Measurements from ENCODE around the gene HSPA12B. TPM values are rescaled to one million over a fixed set of nuclear protein-coding genes. Genes with fewer than 3 reads are reported as not detected.

Gene HSPA12B
- total and polyA plus RNA-seq, 2 experiments from 2014 or later: 2.5 to 3.4 TPM

DNA sequence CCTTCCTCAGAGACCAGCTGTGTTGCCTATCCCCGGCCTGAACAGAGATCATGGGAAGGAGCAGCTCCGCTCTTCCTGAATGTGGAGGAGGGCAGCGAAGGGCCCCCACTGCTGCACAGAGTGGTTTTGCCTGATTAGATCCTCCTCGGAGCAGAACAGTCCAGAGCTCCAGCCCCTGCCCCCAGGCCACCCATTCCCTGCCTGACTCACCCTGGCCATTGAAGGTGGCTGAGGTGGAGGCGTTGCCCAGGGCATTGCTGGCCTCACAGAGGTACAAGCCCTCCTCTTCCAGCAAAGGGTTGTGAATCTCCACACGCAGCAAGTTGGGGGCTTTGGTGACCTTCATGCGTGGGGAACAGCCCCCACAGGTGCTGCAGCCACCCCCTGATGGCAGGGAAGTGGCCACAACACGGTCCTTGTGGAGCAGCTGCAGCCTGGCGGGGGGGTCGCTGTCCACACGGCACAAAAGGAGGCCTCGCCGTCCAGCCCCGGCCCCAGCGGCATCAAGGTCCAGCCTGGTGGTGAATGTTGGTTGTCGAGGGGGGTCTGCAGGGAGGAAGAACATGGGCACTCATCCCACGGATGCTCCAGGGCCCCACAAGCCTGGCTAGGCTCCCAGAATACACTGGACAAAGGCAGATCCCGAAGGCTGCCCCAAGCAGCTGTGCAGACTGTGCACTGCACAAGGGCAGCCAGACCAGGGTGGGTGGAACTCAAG, 34.7 kb upstream of the HSPA12B start:
- Histone ChIP-seq H3K27me3 (no peaks in the 10 kb centered on the region), H3K9me3 (ENCODE audit: low read depth) (no peaks in the 10 kb centered on the region)
- WGBS (ENCODE audit: low lambda C conversion rate, missing lambda C conversion rate): 74% methylated on average over 18 of the region's 18 CpGs

DNA sequence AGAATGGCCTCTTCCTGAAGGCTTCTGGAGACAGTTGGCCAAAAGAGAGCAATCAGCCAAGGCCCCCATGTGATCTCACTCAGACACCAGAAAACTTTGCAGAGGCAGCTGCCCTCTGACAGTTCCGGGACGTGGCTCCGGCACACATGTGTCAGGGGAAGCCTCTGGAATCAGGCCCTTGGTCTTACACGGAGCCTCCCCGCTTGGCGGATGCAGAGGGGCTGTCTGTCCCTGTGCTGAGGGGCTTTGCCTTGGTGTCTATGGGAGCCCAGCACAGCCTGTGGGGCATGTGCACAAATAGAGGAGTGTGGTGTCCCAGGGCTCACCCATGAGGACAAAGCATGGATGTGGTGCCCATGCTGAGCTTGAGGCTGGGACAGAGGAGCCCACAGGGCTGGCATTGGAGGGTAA, 33.9 kb upstream of the HSPA12B start:
- H3K36me3 ChIP-seq (replicated peaks; ENCODE audit: insufficient read depth, low read depth): no peaks in the 10 kb centered on the region
- no peaks in the 10 kb centered on the region for H3K9me2 ChIP-seq (replicated peaks; ENCODE audit: insufficient read depth)
- DNase-seq (ENCODE audit: low spot score): no peak
- no peak for TF ChIP-seq EZH2 (IDR thresholded peaks at IDR 0.05; ENCODE audit: borderline replicate concordance)
- TF ChIP-seq EZH2phosphoT487 (IDR thresholded peaks at IDR 0.05; ENCODE audit: low read depth, severe bottlenecking, unreplicated experiment): no peak
- TF ChIP-seq, protein P1, sequence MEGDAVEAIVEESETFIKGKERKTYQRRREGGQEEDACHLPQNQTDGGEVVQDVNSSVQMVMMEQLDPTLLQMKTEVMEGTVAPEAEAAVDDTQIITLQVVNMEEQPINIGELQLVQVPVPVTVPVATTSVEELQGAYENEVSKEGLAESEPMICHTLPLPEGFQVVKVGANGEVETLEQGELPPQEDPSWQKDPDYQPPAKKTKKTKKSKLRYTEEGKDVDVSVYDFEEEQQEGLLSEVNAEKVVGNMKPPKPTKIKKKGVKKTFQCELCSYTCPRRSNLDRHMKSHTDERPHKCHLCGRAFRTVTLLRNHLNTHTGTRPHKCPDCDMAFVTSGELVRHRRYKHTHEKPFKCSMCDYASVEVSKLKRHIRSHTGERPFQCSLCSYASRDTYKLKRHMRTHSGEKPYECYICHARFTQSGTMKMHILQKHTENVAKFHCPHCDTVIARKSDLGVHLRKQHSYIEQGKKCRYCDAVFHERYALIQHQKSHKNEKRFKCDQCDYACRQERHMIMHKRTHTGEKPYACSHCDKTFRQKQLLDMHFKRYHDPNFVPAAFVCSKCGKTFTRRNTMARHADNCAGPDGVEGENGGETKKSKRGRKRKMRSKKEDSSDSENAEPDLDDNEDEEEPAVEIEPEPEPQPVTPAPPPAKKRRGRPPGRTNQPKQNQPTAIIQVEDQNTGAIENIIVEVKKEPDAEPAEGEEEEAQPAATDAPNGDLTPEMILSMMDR (IDR thresholded peaks at IDR 0.05; ENCODE audit: poor library complexity): no peak
- no peaks in the 10 kb centered on the region for H3K4me1 ChIP-seq (ENCODE audit: insufficient read depth)
- H3K27ac ChIP-seq: no peak overlapping the region
- H3K4me3 ChIP-seq: no peak overlapping the region
- no peak overlapping the region for H2AFZ ChIP-seq
- no peaks in the 10 kb centered on the region for H3K9me3 ChIP-seq (ENCODE audit: low read depth)
- H3K79me2 ChIP-seq: no peaks in the 10 kb centered on the region
- no peaks in the 10 kb centered on the region for H3K27me3 ChIP-seq
- 82% methylated on average over 6 of the region's 6 CpGs for WGBS (ENCODE audit: low lambda C conversion rate, missing lambda C conversion rate)
- H4K20me1 ChIP-seq (ENCODE audit: insufficient read depth, poor library complexity, severe bottlenecking): no peaks in the 10 kb centered on the region
- no peak overlapping the region for H3K4me2 ChIP-seq

More for the DNA sequence above, 34.7 kb upstream of the HSPA12B start:
- no peak for DNase-seq (ENCODE audit: low spot score)
- H2AFZ ChIP-seq: no peak overlapping the region
- no peaks in the 10 kb centered on the region for H4K20me1 ChIP-seq (ENCODE audit: insufficient read depth, poor library complexity, severe bottlenecking)
- H3K36me3 ChIP-seq (replicated peaks; ENCODE audit: insufficient read depth, low read depth): no peaks in the 10 kb centered on the region
- no peaks in the 10 kb centered on the region for H3K9me2 ChIP-seq (replicated peaks; ENCODE audit: insufficient read depth)
- H3K4me1 ChIP-seq (ENCODE audit: insufficient read depth): no peaks in the 10 kb centered on the region
- TF ChIP-seq, protein P1 (IDR thresholded peaks at IDR 0.05; ENCODE audit: poor library complexity): no peak
- TF ChIP-seq EZH2phosphoT487 (IDR thresholded peaks at IDR 0.05; ENCODE audit: low read depth, severe bottlenecking, unreplicated experiment): no peak
- TF ChIP-seq EZH2 (IDR thresholded peaks at IDR 0.05; ENCODE audit: borderline replicate concordance): no peak
- no peak overlapping the region for H3K4me2 ChIP-seq
- no peak overlapping the region for H3K27ac ChIP-seq
- H3K4me3 ChIP-seq: no peak overlapping the region
- H3K79me2 ChIP-seq: no peaks in the 10 kb centered on the region

DNA sequence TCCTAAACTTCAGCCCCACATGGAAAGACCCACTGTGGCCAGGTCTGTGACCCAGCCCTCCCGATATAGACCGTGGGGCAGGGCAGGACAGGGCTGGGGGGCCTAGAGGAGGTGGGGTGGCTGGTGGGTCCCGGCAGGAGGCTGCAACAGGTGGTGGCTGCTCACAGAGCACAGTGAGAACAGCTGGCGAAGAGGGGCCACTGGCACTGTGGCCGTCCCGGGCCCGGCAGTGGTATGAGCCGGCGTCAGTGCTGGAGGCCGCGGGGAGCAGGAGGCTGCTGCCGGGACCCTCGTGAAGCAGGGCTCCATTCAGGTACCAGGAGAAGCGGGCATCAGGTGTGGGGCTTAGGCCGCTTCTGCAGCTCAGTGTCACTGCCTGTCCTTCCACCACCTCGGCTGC, 33.4 kb upstream of the HSPA12B start:
- Histone ChIP-seq H3K4me1 (ENCODE audit: insufficient read depth) (no peaks in the 10 kb centered on the region), H3K79me2 (no peaks in the 10 kb centered on the region), H3K27ac (no peak overlapping the region), H2AFZ (no peak overlapping the region), H3K36me3 (replicated peaks; ENCODE audit: insufficient read depth, low read depth) (no peaks in the 10 kb centered on the region), H3K9me3 (ENCODE audit: low read depth) (no peaks in the 10 kb centered on the region), H3K9me2 (replicated peaks; ENCODE audit: insufficient read depth) (no peaks in the 10 kb centered on the region), H3K4me3 (no peak overlapping the region), H4K20me1 (ENCODE audit: insufficient read depth, poor library complexity, severe bottlenecking) (no peaks in the 10 kb centered on the region), H3K27me3 (no peaks in the 10 kb centered on the region), H3K4me2 (no peak overlapping the region)
- 95% methylated on average over 10 of the region's 16 CpGs for WGBS (ENCODE audit: low lambda C conversion rate, missing lambda C conversion rate)
- no peak for TF ChIP-seq EZH2phosphoT487 (IDR thresholded peaks at IDR 0.05; ENCODE audit: low read depth, severe bottlenecking, unreplicated experiment)
- TF ChIP-seq EZH2 (IDR thresholded peaks at IDR 0.05; ENCODE audit: borderline replicate concordance): no peak
- TF ChIP-seq, protein P1 (IDR thresholded peaks at IDR 0.05; ENCODE audit: poor library complexity): no peak
- no peak for DNase-seq (ENCODE audit: low spot score)

Measured in hepatocyte (in vitro differentiated cells).